Dermis lymphatic vessel endothelial cell (primary cell): Measurements from ENCODE around the gene CELA1. TPM values are rescaled to one million over a fixed set of nuclear protein-coding genes. Genes with fewer than 3 reads are reported as not detected.

Experiments used
- total RNA-seq: library from RNA; depleted of rRNA; stranded (reverse); fragments of >200 nt; gene quantifications from 2 replicates; pipeline ENCODE4 v1.2.1, GENCODE V29; 2014

The CELA1 gene
- not detected in 2 replicates for total RNA-seq

DNA sequence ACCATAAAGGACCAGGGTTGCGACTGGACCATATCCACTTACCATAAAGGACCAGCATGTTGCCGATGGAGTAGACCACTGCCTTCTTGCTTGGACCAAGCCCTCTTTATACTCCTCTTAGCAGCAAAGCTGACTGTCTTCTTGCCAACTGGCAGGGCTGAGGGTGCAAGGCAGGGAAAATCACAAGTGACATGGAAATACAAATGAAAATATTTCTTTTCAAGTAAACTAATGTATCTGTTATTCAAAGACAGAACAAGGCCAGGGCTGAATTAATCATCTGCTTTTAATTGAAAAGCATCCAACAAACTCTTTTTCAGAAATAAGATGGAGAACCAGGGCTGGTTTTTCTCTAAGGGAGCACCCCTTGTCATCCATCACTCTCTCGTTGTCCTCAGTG is at the start of gene CELA1:
CELA1 (minus strand) TSS at position 99 of the 400 bp plus-strand sequence; CDS start at position 58, 41 bp downstream.

DNA sequence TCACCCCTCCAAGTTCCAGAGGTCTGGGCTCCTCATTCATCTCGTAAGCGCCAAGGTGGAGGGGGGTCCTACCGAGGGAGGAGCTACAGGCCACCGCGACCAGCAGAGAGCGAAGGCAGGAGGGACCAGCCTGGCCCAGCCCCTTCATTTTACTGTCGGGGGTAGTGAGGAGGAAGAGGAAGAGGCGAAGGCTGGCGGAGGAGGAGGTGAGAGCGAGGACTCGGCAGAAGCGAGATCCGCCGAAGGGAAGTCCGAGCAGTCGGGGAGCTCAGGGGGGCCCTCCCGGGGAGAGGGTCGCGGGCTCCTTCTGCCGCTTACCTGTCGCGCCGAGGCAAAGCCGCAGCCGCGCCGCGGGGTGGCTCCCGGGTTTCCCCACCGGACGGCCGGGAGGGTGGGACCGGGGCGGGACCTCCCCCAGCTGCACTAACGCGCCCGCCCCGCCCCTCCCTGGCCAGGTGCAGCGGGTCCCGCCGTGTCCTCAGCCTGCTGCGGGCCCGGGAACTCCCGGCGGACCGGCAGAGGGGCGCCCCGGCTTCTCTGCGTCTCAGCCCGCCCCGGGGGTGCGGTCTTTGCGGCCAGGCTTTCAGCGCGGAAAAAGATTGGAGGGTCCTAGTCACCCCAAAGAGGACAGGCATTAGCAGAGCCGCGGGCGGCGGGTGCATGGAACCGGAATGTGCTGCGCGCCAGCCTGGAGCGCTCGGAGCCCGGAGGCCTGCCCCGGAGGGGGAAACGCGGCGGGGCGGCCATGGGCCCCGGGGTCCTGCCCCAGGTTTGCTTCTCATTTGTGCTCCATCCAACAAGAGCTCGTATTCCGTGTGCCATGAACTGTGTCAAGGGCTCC is 45.0 kb upstream of the CELA1 start, which contains the start of gene GALNT6:
GALNT6 (minus strand) TSS at position 124 of the 841 bp plus-strand sequence. CDS start 11,625 bp downstream, outside the sequence.

DNA sequence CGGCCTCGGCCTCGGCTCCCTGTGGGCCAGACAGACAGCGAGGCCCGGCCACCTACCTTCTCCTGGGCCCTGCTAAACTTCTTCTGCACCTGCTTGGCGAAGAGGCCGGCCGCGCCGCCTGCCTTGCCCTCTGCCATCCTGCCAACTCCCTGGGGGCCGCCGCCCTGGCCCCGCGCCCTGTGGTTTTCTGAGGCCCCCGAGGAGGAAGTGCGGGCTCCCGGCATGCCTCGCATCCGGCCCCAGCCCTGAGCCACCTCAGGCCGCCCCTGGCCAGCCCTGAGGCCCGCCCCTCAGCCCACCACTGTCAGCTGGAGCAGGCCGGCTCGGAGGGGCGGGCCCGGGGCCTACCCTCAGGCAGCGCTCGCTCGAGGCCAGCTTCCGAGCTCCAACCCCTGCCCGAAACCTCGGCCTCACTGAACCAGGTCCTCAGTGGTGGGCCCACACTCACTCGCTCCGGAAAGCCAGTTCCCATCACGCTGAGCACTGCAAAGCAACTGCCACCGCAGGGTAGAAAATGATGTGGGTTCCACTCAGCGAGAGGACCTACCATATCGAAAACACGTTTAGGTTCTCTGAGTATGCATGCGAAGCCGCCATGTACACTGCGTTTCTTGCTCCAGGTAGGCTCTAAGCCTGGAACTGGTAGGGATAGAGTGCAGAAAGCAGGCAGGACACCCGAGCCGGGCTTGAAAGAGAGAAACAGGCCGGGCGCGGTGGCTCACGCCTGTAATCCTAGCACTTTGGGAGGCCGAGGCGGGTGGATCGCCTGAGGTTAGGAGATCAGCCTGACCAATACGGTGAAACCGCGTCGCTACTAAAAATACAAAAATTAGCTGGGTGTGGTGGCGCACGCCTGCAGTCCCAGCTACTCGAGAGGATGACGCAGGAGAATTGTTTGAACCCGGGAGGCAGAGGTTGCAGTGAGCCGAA is 22.2 kb downstream of the CELA1 start, which contains the start of gene BIN2:
BIN2 (minus strand) TSS at position 209 of the 930 bp plus-strand sequence; CDS start at position 137, 72 bp downstream.

Other genes with a start within 250 kb of the CELA1 start
- 10.0 and 16.1 TPM in 2 replicates for gene TFCP2, start 173.5 kb downstream of the CELA1 start, total RNA-seq
- 1.5 and 2.2 TPM in 2 replicates for gene POU6F1, start 128.6 kb downstream of the CELA1 start, total RNA-seq
- gene DAZAP2, start 107.9 kb downstream of the CELA1 start, total RNA-seq: 88.1 and 90.7 TPM in 2 replicates
- 17.0 and 21.4 TPM in 2 replicates for gene SMAGP, start 76.3 kb downstream of the CELA1 start, total RNA-seq
- gene BIN2, start 22.5 kb downstream of the CELA1 start, total RNA-seq: not detected in 2 replicates
- 11.7 and 12.3 TPM in 2 replicates for gene GALNT6, start 44.7 kb upstream of the CELA1 start, total RNA-seq
- gene SLC4A8, start 78.2 kb upstream of the CELA1 start, total RNA-seq: 0.87 and 1.2 TPM in 2 replicates
- gene SCN8A, start 244.6 kb upstream of the CELA1 start, total RNA-seq: 0.09 and 0.54 TPM in 2 replicates